ENCODE measurements around the gene HHATL.

HHATL gene

GRCh38 chr3:42682301-42683070 is 20.1 kb downstream of the HHATL start:
- no peak for DNase-seq

GRCh38 chr3:42681361-42682038 is 21.1 kb downstream of the HHATL start:
- no peak for DNase-seq

- no peak for DNase-seq
These were observed 21.8 kb downstream of the HHATL start for GRCh38 chr3:42680806-42681205.

- no peak for DNase-seq
These were observed 22.3 kb downstream of the HHATL start for GRCh38 chr3:42680271-42680670.

GRCh38 chr3:42678447-42678846 is 24.2 kb downstream of the HHATL start:
- no peak for DNase-seq

- DNase-seq: no peak
These were observed 26.7 kb downstream of the HHATL start for GRCh38 chr3:42675909-42676308.

GRCh38 chr3:42674146-42674545 is 28.5 kb downstream of the HHATL start:
- DNase-seq: no peak

- no peak for DNase-seq
These were observed 29.5 kb downstream of the HHATL start for GRCh38 chr3:42673082-42673481.

- no peak for DNase-seq
These were observed 30.1 kb downstream of the HHATL start for GRCh38 chr3:42672515-42672914.

- no peak for DNase-seq
These were observed 31.9 kb downstream of the HHATL start for GRCh38 chr3:42670670-42671069.

- no peak for DNase-seq
These were observed 32.5 kb downstream of the HHATL start for GRCh38 chr3:42670051-42670576.

- DNase-seq: no peak
These were observed 33.8 kb downstream of the HHATL start for GRCh38 chr3:42668793-42669217.

GRCh38 chr3:42668413-42668760 is 34.2 kb downstream of the HHATL start:
- no peak for DNase-seq

GRCh38 chr3:42667523-42668412 is 34.8 kb downstream of the HHATL start:
- DNase-seq: no peak

GRCh38 chr3:42667096-42667522 is 35.5 kb downstream of the HHATL start:
- DNase-seq: no peak

- DNase-seq: no peak
These were observed 36.0 kb downstream of the HHATL start for GRCh38 chr3:42666577-42666998.

GRCh38 chr3:42666022-42666421 is 36.6 kb downstream of the HHATL start:
- no peak for DNase-seq

- DNase-seq: no peak
These were observed 37.3 kb downstream of the HHATL start for GRCh38 chr3:42665050-42665878.

GRCh38 chr3:42664438-42664803 is 38.2 kb downstream of the HHATL start:
- no peak for DNase-seq

GRCh38 chr3:42663581-42664437 is 38.8 kb downstream of the HHATL start:
- DNase-seq: no peak

GRCh38 chr3:42662813-42663535 is 39.6 kb downstream of the HHATL start:
- no peak for DNase-seq

All from stimulated activated CD4-positive, alpha-beta T cell treated with anti-CD3 and anti-CD28 coated beads, Interleukin-15, amount 100 ng/mL, for 24 hours (primary cell).